Colonic mucosa (tissue), 4 donors: ENCODE data around the gene KL. TPM values are rescaled to one million over a fixed set of nuclear protein-coding genes. Genes with fewer than 3 reads are reported as not detected.

ENCODE experiments used
- DNase-seq: peaks from one replicate; pipeline ENCODE4 v3.0.0-alpha.2; 2020
- H3K27ac ChIP-seq: fragments of 200-600 bp; one replicate; pipeline ENCODE4 v1.8.0; 2021
- H3K27me3 ChIP-seq: fragments of 200-600 bp; one replicate; pipeline ENCODE4 v1.8.0; 2021
- H3K36me3 ChIP-seq: fragments of 200-600 bp; one replicate; pipeline ENCODE4 v1.8.0; 2021
- H3K4me1 ChIP-seq: fragments of 200-600 bp; one replicate; pipeline ENCODE4 v1.8.0; 2021; ENCODE audit warnings: mild to moderate bottlenecking
- H3K4me3 ChIP-seq: fragments of 200-600 bp; one replicate; pipeline ENCODE4 v1.8.0; 2021
- H3K9ac ChIP-seq, 2 donors: one replicate each; pipeline ENCODE4 v1.7.0; 2013; ENCODE audit warnings: control low read depth in 2 of 2, low read depth in 2 of 2, low read length in 2 of 2
- H3K9me3 ChIP-seq: fragments of 200-600 bp; one replicate; pipeline ENCODE4 v1.8.0; 2021
- CTCF ChIP-seq: fragments of 200-600 bp; IDR thresholded peaks from one replicate; pipeline ENCODE4 v1.8.0; 2022; ENCODE audit warnings: antibody characterized with exemption, mild to moderate bottlenecking
- intact Hi-C: fragments of 100-400 bp; cut with DNase I; formaldehyde crosslinking; loops from one replicate; pipeline ENCODE4 v1.14.1; 2022
- total RNA-seq, 2 donors: library from RNA; stranded (reverse); fragmentation: NEBNext Ultra II Directional in 1 of 2; extraction: Animal tissue kit (Norgen Biotek cat#: 25700) in 1 of 2; gene quantifications; one replicate each; pipeline ENCODE4 v1.2.1, GENCODE V29; 2021
- donor health status: healthy.
- donor health status: DM: no; HTN: no; CAD: no.
- donor health status: DM: no; HTN: no; CAD: no.

KL gene
- total RNA-seq, 2 donors from 2014 or later = 0.57 to 1.9 TPM

- Histone ChIP-seq H3K4me3 (peak overlapping the region; percentile 31), H3K4me1 (no peaks in the 10 kb centered on the region), H3K36me3 (no peaks in the 10 kb centered on the region), H3K27me3 (peaks cover 16% of the 10 kb centered on the region), H3K27ac (no peak overlapping the region), H3K9me3 (no peaks in the 10 kb centered on the region), H3K9ac (no peak overlapping the region)
- intact Hi-C loops = no loop called here
- peak; percentile 31 for DNase-seq
- no peak for TF ChIP-seq CTCF
Observed at GRCh38 chr13:33015791-33016323, 366 bp upstream of the KL start.

GRCh38 chr13:33017323-33017929 lies 1.2 kb downstream of the KL start:
- Histone ChIP-seq H3K9ac (peak overlapping the region in 1 of 2 donors; percentile 72), H3K36me3 (no peaks in the 10 kb centered on the region), H3K9me3 (no peaks in the 10 kb centered on the region), H3K27me3 (peaks cover 16% of the 10 kb centered on the region), H3K27ac (peak overlapping the region; percentile 24), H3K4me1 (no peaks in the 10 kb centered on the region), H3K4me3 (peak overlapping the region; percentile 52)
- peak; percentile 63 for DNase-seq
- peak; percentile 37 for TF ChIP-seq CTCF
- intact Hi-C loops = no loop called here

GRCh38 chr13:33018886-33019285 lies 2.7 kb downstream of the KL start:
- Histone ChIP-seq H3K4me1 (no peaks in the 10 kb centered on the region), H3K27ac (no peak overlapping the region), H3K4me3 (no peak overlapping the region), H3K27me3 (peaks cover 16% of the 10 kb centered on the region), H3K9ac (no peak overlapping the region), H3K36me3 (no peaks in the 10 kb centered on the region), H3K9me3 (no peaks in the 10 kb centered on the region)
- no peak for TF ChIP-seq CTCF
- intact Hi-C loops = no loop called here
- DNase-seq = no peak

GRCh38 chr13:33022986-33023385 lies 6.8 kb downstream of the KL start:
- H3K4me3 ChIP-seq = no peak overlapping the region
- no peak for DNase-seq
- no peaks in the 10 kb centered on the region for H3K36me3 ChIP-seq
- TF ChIP-seq CTCF = no peak
- H3K9me3 ChIP-seq = no peaks in the 10 kb centered on the region
- H3K27ac ChIP-seq = no peak overlapping the region
- H3K4me1 ChIP-seq = no peaks in the 10 kb centered on the region
- no peak overlapping the region for H3K9ac ChIP-seq
- no peaks in the 10 kb centered on the region for H3K27me3 ChIP-seq
- intact Hi-C loops = no loop called here

GRCh38 chr13:33025220-33025744 lies 9.1 kb downstream of the KL start:
- Histone ChIP-seq H3K9ac (no peak overlapping the region), H3K36me3 (no peaks in the 10 kb centered on the region), H3K4me3 (no peak overlapping the region), H3K27me3 (no peaks in the 10 kb centered on the region), H3K9me3 (no peaks in the 10 kb centered on the region), H3K4me1 (no peaks in the 10 kb centered on the region), H3K27ac (no peak overlapping the region)
- TF ChIP-seq CTCF = no peak
- intact Hi-C loops = no loop called here
- DNase-seq = no peak
